HEK293T (cell line): ENCODE data around the gene GRIA3.

Source experiments
- CTCF ChIA-PET: fragments of 350-600 bp; formaldehyde crosslinking; extraction: SDS; loops from one replicate; lab custom pipeline; 2021; ENCODE audit warnings: antibody characterized with exemption, inconsistent platforms; lab: Yijun Ruan, JAX
- POLR2A ChIA-PET: fragments of 350-600 bp; formaldehyde crosslinking; extraction: SDS; loops from one replicate; lab custom pipeline; 2020; ENCODE audit warnings: antibody characterized with exemption, inconsistent platforms; lab: Yijun Ruan, JAX
- DNase-seq: peaks from one replicate; pipeline ENCODE4 v3.0.0; 2012; ENCODE audit warnings: mixed read lengths; ENCODE audit errors: extremely low spot score
- ARNT ChIP-seq: fragments of 450-650 bp; IDR thresholded peaks from 2 replicates; pipeline ENCODE4 v1.6.1; 2017; ENCODE audit warnings: mild to moderate bottlenecking
- BHLHE40 ChIP-seq: fragments of 450-650 bp; IDR thresholded peaks from 2 replicates; pipeline ENCODE4 v1.6.1; 2016; ENCODE audit warnings: mild to moderate bottlenecking, moderate library complexity, borderline replicate concordance
- CTBP1 ChIP-seq: fragments of 450-650 bp; IDR thresholded peaks from 2 replicates; pipeline ENCODE4 v1.6.1; 2016; ENCODE audit warnings: borderline replicate concordance
- ELF4 ChIP-seq: fragments of 450-650 bp; IDR thresholded peaks from 2 replicates; pipeline ENCODE4 v1.6.1; 2017; ENCODE audit warnings: antibody characterized with exemption
- FOXA1 ChIP-seq: fragments of 450-650 bp; IDR thresholded peaks from 2 replicates; pipeline ENCODE4 v1.6.1; 2016; ENCODE audit warnings: mild to moderate bottlenecking
- FOXK2 ChIP-seq: fragments of 450-650 bp; IDR thresholded peaks from 2 replicates; pipeline ENCODE4 v1.6.1; 2016; ENCODE audit warnings: mild to moderate bottlenecking
- FOXM1 ChIP-seq: fragments of 450-650 bp; IDR thresholded peaks from 2 replicates; pipeline ENCODE4 v1.6.1; 2017; ENCODE audit warnings: mild to moderate bottlenecking, borderline replicate concordance
- HDGF ChIP-seq: fragments of 450-650 bp; IDR thresholded peaks from 2 replicates; pipeline ENCODE4 v1.6.1; 2017; ENCODE audit warnings: antibody characterized with exemption, borderline replicate concordance
- L3MBTL2 ChIP-seq: fragments of 450-650 bp; conservative IDR thresholded peaks from 2 replicates; pipeline ENCODE4 v1.6.1; 2016; ENCODE audit warnings: mild to moderate bottlenecking
- LEF1 ChIP-seq: fragments of 450-650 bp; IDR thresholded peaks from 2 replicates; pipeline ENCODE4 v1.6.1; 2017; ENCODE audit warnings: mild to moderate bottlenecking, borderline replicate concordance
- NFRKB ChIP-seq: fragments of 450-650 bp; IDR thresholded peaks from 2 replicates; pipeline ENCODE4 v1.6.1; 2016; ENCODE audit warnings: mild to moderate bottlenecking, moderate library complexity
- SP1 ChIP-seq: fragments of 450-650 bp; IDR thresholded peaks from 2 replicates; pipeline ENCODE4 v1.6.1; 2017
- SUZ12 ChIP-seq: fragments of 450-650 bp; IDR thresholded peaks from 2 replicates; pipeline ENCODE4 v1.6.1; 2016; ENCODE audit warnings: mild to moderate bottlenecking
- TARDBP ChIP-seq: fragments of 450-650 bp; IDR thresholded peaks from 2 replicates; pipeline ENCODE4 v1.6.1; 2016
- ZNF384 ChIP-seq: fragments of 450-650 bp; IDR thresholded peaks from 2 replicates; pipeline ENCODE4 v1.6.1; 2016
- TF ChIP-seq, protein P1 (sequence below): fragments of 450-650 bp; IDR thresholded peaks from 2 replicates; pipeline ENCODE4 v1.6.1; 2016

The GRIA3 gene

DNA sequence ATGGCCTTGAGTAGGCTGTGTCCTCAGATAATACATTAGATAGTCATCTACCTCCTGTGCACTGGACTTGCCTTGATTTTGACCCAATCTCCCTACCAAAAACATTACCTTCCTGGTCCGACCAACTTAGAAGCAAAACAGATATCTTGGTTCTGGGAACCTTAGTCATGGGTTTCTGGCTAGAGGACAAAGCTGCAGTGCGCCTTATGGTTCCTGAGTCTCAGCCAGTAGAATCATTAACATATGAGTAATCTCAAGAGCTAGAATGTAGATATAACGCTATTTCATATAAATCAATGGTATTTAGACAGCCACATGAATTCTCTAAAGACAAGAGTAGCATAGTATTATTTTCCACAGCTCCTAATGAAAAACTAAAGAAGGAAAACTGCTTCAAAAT lies 83.1 kb downstream of the GRIA3 start:
- no peak for TF ChIP-seq BHLHE40
- TF ChIP-seq FOXM1: no peak
- no peak for TF ChIP-seq LEF1
- TF ChIP-seq, protein P1, sequence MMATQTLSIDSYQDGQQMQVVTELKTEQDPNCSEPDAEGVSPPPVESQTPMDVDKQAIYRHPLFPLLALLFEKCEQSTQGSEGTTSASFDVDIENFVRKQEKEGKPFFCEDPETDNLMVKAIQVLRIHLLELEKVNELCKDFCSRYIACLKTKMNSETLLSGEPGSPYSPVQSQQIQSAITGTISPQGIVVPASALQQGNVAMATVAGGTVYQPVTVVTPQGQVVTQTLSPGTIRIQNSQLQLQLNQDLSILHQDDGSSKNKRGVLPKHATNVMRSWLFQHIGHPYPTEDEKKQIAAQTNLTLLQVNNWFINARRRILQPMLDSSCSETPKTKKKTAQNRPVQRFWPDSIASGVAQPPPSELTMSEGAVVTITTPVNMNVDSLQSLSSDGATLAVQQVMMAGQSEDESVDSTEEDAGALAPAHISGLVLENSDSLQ: no peak
- no peak for TF ChIP-seq ZNF384
- no peak for TF ChIP-seq ELF4
- TF ChIP-seq FOXA1: no peak
- TF ChIP-seq SUZ12: no peak
- no peak for TF ChIP-seq HDGF
- TF ChIP-seq CTBP1: no peak
- no peak for TF ChIP-seq FOXK2
- TF ChIP-seq SP1: no peak
- no peak for TF ChIP-seq L3MBTL2
- ChIA-PET POLR2A (no interaction called here), CTCF (no interaction called here)
- DNase-seq: no peak

DNA sequence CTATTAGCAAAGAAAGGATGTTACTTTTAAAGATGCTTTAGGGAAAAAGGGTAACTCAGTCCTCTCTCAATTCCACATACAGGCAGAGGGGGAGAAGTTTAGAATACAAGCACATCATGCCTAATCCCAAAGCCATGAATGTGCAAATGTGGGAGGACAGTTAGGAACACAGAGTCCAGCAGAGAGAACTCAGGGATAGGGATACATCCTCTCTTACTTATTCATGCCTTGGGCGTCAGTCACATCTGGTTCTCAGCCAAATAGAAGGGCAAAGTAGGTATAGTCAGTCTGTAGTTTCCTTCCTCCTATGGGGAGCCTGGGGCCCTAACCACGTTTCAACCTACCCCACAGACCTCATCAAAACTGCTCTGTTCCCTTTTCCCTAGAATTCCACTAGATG lies 87.8 kb downstream of the GRIA3 start:
- no peak for DNase-seq
- no peak for TF ChIP-seq FOXK2
- no peak for TF ChIP-seq HDGF
- TF ChIP-seq ZNF384: no peak
- TF ChIP-seq SP1: no peak
- TF ChIP-seq SUZ12: no peak
- TF ChIP-seq BHLHE40: no peak
- TF ChIP-seq NFRKB: no peak
- no peak for TF ChIP-seq TARDBP
- TF ChIP-seq LEF1: no peak
- no peak for TF ChIP-seq FOXA1
- TF ChIP-seq ARNT: no peak
- TF ChIP-seq, protein P1: no peak
- ChIA-PET POLR2A (no interaction called here), CTCF (no interaction called here)

DNA sequence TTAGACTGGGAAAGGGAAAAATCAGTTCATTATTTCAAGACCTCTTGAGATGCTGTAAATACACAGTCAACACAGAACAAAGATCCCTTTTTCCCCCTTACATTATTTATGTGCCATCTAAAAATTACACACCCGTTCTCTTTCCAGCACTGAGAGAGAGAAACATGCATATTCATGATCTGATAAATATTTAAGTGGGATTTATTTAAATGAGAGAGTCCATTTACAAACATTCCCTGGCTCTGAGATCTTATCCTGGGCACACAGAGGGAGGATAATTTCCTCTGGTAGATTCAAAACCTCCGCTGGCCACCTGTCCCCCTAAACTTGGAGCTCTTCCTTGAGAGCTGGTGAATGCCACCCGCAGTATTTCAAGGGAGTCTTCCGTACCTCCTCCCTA lies 88.6 kb downstream of the GRIA3 start:
- POLR2A ChIA-PET: no interaction called here
- DNase-seq: no peak
- TF ChIP-seq FOXK2: no peak
- TF ChIP-seq, protein P1: no peak
- no peak for TF ChIP-seq ELF4
- TF ChIP-seq TARDBP: no peak
- no peak for TF ChIP-seq CTBP1
- no peak for TF ChIP-seq SUZ12
- no peak for TF ChIP-seq LEF1
- no peak for TF ChIP-seq SP1
- TF ChIP-seq ARNT: no peak
- CTCF ChIA-PET: no interaction called here

DNA sequence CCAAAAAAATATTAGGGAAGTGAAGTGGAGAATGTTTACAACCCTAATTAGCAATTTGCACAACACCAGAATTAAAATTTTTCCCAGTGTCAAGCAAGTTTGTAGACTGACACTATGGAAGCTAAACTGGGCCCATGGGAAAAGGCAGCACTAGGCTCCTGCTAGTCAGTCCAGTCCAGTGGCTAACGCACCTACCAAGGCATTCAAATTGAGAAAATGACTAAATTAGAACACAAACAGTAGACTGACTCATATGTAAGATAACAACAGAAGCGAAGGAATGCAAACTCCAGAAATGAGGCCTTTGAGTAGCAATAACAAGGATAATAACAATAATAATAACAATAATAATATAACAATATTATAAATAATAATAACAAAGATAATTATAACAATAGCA lies 90.7 kb downstream of the GRIA3 start:
- TF ChIP-seq ZNF384: no peak
- no peak for TF ChIP-seq ARNT
- TF ChIP-seq FOXM1: no peak
- no peak for TF ChIP-seq ELF4
- TF ChIP-seq NFRKB: no peak
- TF ChIP-seq LEF1: no peak
- TF ChIP-seq FOXK2: no peak
- no peak for TF ChIP-seq CTBP1
- TF ChIP-seq SUZ12: no peak
- TF ChIP-seq, protein P1: no peak
- no peak for TF ChIP-seq TARDBP
- TF ChIP-seq SP1: no peak
- no peak for TF ChIP-seq BHLHE40
- ChIA-PET POLR2A (no interaction called here), CTCF (no interaction called here)
- no peak for DNase-seq

DNA sequence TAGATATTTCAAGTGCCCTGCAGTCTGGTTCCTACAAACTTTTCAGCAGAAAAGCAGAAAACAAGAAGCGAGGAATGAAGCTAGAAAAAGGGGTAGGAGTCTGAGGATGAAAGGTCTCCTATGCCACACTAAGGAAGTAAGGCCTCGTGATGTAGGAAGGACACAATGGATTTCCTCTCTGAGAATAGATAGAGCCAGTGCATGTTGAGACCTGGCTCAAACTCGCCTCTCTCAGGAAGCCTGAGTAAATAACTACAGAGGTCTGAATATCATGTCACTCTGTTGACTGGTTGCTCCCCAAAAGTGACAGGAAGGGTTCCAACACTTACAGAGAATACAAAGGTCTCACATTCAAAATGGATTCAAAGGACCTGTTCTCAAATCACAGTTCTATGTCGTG lies 93.3 kb downstream of the GRIA3 start:
- DNase-seq: no peak
- TF ChIP-seq CTBP1 (no peak), FOXA1 (no peak), FOXK2 (no peak), L3MBTL2 (no peak), NFRKB (no peak), FOXM1 (no peak), ZNF384 (no peak), HDGF (no peak), SUZ12 (no peak)
- ChIA-PET POLR2A (no interaction called here), CTCF (no interaction called here)

DNA sequence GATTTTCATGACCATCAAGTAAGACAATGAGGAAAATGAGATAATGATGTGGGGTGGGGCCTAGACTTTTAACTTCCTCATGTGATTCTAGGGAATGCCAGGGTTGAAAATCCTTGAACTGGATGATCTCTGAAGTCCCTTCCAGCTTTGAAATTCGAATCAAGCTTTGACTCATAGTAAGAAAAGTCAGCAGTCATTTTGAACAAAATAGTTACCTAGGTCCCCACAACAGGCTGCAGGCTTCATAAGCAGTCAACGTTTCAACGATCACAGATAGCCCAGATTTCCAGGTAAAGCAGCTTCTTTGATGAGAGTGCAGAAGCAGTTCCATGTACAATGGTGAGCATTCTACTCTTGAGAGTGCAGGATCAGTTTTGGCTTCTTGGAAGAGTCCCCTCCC lies 93.7 kb downstream of the GRIA3 start:
- no peak for DNase-seq
- TF ChIP-seq ELF4 (no peak), L3MBTL2 (no peak)
- ChIA-PET POLR2A (no interaction called here), CTCF (no interaction called here)
